Astrocyte of the hippocampus (primary cell): Measurements from ENCODE around the gene SHMT2.

Experiments
- DNase-seq: peaks from one replicate; pipeline ENCODE4 v3.0.0; 2011; ENCODE audit warnings: low read depth, low spot score

SHMT2 gene

DNA sequence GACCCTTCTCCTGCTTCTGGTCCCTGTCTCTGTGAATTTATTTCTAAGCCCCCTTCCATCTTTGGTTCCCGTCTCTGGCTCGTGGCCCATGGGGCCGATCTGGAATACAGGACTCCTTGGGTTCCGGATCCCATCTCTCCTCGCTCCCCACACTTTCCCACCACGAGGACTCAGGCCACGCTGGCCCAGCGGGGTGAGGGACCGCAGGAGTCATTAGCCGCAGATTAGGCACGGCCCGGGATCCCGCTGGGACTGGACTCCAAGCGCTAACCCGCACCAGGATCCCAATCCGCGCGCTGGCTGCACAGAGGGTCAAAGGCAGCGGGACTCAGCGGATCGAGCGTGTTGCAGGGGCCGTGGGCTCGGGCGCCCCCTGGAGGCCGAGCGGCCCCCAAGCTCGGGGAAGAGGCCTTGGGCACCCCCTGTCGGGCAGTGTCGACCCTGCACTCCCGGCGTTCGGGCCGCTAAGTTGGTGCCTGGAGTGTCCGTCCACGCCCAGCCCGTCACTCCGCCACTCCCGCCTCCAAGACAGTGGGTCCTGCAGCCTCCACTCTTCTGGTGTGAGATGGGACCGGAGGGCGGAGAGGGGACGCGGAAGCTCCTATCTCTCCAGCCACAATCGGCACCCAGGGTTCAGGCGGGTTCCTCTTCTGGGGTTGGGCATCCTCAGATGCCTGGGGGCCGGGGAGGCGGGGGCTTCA is 9.5 kb downstream of the SHMT2 start:
- DNase-seq, result peak; percentile 95

DNA sequence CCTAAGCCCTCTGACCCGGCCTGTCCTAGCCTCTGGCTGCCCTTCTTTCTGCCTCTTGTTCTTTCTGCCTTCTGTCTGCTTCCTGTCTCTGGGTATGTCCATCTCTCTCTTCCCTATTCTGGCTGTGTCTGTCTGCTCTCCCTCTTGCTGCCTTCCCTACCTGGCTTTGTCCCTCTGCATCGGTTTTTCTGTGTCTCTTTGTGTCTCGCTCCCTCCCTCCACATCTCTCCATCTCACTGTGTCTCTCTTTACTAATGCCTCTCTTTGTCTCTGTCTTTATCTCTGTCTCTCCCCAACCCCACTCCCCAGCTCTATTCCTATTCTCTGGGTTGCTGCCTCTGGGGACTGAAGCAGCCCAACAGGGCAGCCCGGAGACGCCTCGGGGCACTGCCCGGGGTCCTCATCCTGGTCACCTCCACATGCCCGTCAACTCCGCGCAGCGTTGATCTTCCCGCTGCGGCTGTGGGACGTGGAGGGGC is 10.1 kb downstream of the SHMT2 start:
- no peak for DNase-seq

DNA sequence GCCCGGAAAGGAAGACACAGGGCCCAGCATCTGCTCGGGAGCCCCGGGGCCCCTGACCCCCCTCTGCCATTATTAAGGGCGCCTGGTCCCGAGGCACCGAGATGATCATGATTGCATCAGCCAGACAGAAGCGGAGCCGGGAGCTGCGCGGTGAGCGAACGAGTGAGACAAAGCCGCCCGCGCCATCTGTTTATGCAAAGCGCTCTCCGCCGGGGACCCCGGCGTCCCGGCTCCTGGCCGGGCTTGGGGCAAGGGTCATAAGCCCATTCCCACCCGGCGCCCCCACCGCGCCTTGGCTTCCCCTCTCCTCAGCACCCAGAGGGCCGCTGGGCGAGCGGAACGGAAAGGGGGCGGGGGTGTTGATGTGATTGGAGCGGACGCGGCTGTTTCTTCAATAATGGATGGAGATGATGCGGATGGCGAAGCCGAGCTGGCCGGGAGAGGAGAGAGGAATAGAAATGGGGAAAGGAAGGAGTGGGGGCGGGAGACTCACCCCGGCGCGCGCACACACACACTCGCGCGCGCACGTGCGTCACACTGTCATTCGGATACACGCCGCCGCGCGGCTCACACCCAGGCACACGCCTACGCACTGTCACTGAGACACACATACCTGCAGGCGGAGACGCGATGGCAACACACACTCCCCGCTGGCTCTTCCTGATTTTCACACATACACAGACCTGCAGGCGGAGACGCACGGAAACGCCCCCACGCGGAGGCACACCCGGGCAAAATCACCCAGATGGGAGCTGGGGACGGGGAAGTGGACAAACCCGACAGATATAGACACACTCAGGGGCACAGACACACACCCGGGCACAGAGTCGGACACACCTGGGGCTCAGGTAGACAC is 10.8 kb downstream of the SHMT2 start:
- peak; percentile 53 for DNase-seq

DNA sequence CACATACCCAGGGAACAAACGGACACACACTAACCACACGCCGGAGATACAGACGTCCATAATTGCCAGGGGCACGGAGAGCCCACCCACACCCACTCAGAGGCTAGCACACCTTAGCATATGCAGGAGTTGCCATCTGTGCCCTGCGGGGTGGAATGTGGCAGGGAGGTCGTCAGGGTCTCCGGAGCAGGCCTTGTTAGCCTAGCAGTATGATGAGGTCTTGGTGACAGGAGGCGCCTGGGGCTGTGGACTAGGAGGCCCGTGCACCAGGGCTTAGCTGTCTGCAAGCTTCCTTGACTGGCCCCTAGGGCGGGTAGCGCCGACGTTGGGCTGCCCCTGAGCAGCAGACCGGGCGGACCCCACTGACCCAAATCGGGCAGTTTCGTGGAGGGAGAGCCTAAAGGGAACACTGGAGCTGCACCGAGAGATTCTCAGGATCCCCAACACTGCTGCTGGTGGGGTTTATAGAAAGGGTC is 11.5 kb downstream of the SHMT2 start:
- DNase-seq, result no peak

DNA sequence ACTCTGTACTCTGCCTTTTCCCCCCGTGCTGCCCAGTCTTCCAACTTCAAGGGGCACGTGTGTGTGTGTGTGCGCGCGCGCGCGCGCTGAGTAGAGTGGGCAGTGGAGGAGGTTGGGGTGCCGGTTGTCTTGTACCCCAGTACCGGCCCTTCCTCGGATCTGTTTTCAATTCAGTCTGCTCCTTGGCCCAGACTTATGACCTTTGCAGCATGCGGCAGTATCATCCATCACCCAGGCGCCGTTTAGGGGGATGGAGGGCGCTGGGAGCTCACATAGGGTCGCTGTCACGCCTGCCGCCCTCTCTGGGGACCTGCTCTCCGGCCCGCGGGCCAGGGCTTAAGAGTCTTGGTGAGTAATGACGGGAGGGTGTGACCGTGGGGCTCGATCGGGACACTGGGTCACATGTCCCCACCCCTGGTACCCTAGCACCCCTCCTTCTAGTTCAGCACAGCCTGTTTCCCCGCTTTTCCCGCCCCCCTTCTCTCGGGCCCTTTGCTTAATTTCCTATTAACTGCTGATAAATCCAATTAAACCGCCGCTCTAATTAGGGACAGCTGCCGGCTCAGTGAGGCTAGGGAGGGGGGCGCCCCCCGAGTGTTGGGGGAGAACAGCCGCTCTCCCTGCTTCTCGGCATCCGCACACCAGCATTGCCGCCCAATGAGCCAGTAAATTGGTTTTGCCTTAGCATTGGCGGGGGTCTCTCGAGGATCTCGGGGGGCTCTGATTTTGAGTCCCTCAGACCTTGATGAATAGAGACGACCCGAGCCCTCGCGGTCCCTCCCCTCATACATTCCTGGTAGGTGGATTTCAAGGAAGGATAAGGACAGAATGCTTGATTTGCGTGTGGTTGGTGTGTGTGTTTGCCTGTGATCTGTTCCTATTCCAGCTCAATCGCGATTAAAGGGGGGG is 12.1 kb downstream of the SHMT2 start:
- no peak for DNase-seq

DNA sequence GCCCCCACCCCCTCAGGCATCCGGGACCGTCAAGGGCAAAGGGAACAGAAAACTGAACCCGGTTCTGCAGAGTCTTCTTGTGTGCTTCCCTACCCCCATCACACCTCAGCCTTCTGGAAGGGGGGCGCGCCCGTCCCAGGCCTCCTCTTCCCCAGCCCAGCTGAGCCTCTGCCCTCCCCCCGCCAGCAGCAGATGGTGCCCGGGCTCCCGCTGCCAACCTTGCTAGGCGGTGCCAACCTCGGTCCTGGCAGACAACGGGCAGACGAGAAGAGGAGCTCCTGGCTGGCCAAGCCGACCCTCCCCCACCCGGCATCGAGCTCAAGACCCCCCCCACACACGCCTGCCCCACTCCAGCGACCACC is 12.8 kb downstream of the SHMT2 start:
- no peak for DNase-seq

DNA sequence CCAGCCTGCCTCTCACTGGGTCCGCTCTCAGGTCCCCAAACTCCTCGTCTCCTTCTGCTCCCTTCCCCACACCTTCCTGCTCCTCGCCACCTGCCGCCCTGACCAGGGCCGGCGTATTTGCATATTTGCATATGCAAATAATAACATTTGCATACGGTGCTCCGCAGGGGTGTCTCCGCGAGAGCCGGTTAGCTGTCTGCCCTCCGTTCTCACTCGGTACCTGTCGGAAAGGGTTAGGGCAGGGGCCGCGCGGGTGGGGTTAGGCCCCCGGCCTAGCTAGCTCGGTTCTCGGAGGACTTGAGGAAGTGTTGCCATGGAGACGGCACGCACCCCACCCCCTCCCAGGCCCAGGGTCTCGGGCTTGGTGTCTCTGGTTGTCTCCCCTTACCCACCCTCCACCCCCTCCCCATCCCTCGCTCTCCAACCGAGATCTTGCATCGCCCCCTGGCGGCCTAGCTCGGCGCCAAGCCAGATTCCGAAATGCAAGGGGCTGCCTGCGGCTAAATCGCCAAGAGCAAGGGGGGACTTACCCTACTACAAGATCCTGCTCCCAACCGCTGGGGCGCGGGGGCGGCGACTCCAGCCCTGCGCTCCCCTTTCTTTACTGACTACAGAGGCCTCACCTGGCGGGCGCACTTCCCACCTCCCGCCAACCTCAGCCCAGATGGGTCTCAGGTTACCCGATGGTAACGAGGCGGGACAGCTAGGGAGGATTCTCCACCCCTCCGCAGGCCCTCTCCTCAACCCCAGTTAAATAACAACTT is 13.4 kb downstream of the SHMT2 start:
- DNase-seq, result peak; percentile 74

DNA sequence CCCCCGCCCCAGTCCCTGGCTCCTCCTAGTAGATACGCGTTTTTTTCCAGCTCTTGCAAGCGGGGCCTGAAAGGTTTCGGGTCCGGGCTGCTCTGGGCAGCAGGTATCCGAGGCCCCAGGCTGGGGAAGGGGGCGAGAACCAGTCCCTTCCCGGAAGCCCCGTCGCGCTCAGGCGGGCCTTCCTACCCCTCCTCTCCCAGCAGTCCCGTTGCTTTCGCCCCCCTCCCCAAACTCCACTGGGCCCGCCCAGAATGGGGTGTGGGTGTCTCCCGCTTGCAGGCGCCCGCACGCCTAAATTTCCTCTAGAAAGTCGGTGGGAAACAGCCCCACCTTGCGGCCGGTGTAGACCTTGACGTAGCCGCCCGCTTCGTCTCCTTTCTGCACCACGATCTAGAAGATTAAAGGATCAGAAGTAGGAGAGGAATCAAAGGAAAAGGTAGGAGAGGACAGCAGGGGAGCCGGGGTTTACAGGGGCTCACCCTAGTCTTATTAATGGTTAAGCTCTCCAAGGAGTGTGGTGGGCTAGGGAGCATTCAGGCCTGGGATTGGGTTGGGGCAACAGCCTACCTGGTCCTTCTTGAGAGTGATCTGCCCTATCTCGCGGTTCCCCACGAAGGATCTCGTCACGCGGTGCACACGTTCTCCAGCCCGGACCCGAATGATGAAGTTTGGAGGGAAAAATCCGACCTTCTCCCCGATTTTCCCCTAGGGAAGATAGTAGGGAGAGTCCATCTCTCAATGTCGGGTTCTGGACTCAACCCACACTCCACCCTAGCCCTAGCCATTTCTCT is 14.2 kb downstream of the SHMT2 start:
- peak; percentile 86 for DNase-seq

DNA sequence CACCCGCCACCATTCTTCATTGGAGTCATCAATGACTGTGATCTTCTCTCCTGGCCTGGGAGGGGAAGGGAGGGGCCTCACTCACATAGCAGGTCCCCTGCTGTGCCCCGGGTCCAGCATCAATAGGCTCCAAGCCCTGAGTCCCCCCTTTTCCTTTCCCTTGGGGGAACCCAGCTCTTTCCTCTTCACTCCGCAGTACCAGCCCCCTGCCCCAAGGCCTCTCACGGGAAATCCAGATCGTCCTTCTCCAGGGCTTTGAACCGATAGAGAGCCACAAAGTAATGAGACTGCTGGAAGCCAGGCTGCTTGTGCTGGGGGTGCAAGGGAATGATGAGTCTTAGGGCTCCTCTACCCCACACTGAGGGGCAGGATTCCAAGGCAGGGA is 14.8 kb downstream of the SHMT2 start:
- DNase-seq, result no peak

DNA sequence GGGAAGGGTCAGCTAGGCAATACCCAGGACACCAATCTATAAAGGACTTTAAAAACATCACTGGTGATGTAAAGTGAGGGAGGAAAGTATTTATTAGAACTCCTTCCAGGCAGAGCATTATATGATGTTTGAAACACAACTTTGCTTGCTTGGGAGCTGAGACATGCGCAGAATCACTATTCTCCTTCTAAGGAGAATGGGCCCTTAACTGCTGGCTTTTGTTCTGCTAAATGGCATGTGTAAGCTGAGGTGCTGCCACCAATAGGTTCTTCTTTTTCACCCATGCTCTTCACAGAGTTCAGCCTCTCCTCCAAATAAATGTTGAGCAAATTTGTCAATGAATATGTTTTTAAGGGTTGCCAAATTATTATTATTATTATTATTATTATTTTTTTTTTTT is 17.5 kb downstream of the SHMT2 start:
- no peak for DNase-seq

DNA sequence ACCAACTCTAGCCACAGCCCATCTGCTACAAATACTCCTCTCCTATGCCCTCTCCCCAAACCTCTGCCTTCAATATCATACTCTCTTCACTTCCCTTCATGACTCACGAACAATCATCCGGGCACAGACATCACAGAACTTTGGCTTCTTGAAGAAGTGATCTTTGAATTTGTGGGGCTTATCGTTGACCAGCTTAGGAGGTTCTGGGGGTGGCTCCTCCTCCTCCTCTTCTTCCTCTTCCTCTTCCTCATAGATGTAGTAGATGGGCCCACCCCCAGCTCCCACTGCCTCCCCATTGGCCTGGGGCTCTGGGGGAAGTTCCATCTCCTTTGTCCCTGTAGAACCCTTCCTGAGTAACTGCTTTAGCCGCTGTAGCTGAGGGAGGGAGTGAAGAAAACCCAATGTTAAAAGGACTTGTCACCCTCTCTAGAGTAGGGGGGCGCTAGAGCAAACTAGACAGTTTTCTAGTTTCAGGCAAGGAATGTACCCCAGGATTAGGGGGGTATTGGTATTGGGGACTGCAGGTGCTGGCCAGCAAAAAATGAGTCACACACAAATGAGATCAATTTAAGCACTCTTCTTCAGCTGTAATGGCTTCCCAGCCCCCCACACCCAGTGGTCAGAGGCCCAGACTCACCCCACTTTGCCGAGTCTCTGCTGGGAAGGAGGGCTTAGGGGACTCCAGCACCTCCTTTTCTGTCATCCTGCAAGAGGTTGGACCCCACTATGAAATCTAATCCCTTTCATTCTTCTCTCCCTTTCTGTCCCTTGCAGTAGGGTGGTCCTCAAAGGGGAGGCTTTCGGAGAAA is 19.6 kb downstream of the SHMT2 start:
- DNase-seq, result no peak

DNA sequence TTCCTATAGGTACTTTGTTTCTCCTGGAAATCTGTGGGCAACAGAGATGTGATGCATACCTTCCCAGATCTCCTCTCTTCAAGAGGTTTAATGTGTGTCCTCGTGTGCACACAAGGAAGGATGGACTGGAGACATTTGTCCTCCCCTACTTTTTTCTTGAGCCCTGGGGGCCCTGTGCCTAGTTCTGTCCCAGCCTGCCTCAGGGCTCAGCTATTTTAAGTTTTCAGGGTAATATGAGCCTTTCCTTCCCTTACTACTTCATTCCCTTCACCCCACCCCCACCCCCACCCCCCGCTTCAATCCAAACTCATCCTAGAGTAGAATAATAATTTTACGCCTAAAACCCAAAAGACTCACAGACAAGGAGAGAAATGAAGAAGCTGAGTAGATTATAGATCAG is 21.0 kb downstream of the SHMT2 start:
- no peak for DNase-seq

DNA sequence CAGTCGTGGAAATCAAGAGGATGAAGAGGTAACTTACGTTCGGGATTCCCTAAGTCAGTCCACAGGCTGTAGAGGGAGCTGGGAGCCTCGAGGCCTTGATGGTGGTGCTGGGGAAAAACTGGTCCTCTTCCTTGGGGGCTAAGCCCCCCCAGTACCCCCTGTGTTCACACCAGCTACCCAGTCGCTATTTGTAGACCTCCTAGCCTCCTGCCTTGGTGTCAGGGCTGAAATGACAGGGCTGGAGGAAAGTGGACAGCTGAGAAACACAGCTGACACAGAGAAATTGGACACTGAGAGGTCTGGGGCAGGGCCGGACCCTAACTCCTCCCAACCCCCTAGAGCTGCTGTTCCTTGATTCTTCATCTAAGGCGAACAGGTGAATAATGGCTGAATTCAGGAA is 21.4 kb downstream of the SHMT2 start, which contains the start of gene STAC3:
Gene STAC3, minus strand, starts transcription at position 232 of the 400 bp plus-strand sequence. CDS start 1,551 bp downstream, outside the sequence.
- no peak for DNase-seq

DNA sequence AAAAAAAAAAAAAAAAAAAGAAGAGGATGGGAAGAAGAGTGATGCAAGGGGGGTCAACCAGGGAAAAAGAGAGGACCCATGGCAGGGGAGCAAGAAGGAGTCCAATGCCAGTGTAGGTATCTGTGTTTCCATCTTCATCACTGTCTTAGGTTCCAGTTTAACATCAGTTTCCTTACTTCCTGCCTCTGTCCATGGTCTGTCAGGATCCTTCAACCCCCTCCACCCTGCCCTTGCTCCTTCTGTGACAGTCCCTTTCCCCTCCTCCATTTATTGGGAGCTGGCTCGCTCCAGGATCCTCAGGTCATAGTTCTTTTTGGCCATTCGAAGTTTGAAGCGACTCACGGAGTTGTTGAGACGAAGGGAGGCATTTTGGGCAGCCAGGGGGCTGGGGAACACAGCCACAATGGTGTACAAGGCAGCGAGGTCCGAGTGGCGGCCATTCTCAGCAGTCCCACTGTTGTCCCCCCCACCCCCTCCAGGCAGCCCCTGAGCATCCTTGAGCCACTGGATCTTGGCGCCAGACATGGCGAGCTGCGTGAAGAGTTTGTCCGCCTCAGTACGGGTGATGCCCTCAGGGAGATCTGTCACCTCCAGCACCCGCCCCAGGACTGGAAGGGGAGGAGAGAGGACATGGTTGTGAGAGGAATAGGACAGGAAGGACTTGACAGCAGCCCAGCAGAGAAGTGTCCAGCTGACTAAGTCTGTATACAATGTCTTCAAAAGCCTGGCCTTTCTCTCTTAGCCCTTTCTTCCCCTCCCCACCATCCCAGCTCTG is 25.2 kb downstream of the SHMT2 start:
- DNase-seq, result no peak

DNA sequence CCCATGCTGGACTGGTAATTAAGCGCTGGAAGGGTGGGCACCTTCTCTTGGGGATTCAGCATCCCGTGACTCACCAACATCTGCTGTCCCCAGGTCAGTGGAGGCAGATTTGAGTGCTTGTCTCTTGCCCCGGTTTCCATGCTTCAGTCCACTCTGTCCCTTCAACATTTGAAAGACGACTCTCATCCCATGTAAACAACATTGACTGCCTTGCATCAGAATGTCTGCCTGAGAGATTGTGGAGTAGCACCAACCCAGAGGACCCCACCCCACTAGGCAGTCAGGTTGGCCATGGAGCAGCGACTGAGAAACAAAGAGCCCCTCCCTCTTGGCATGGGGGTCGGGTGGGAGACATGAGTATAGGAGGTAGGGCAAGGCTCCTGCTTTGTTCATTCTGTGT is 26.4 kb downstream of the SHMT2 start:
- DNase-seq, result no peak

DNA sequence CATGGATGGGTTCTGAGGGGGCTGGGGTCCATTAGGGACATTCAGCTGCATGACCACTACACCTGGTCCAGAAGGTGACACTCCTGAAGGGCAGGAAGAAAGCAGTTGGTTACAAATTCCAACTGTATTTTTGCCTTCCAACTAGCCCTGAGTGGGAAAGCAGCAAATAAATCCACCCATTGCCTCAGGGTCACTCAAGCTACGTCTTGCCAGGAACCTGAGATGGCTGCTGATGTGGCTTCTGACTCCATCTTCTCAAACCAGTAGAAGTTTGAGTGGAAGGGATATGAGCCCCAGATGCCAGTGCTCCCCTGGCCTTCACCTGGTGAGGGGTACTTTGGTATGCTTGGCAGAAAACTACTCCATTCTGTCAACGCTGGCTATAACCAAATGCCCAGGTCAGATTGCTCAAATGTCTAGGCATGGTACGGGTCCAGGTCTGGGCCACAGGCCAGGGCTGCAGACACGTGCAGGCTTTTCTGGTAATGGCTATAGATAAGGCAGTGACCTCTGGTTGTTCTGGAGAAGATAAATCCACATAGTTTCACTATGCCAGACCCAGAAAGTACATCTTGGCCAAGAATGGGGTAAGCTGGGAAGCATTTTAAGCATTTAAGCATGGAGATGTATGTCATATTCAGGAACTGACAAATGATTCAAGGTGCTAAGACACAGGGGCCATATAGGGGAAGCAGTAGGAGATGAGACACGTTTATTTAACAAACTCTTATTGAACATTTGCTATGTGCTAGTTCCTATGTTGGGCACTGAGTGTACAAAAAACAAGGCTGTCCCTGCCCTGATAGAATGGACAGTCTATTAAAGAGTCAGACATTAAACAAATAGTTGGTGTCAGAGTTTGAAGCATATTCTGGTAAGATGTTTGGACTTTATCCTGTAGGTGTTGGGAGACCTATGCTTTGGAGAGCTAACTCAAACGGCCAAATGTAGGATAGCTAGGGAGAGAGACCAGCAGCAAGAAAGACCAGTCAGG is 29.8 kb downstream of the SHMT2 start:
- no peak for DNase-seq

DNA sequence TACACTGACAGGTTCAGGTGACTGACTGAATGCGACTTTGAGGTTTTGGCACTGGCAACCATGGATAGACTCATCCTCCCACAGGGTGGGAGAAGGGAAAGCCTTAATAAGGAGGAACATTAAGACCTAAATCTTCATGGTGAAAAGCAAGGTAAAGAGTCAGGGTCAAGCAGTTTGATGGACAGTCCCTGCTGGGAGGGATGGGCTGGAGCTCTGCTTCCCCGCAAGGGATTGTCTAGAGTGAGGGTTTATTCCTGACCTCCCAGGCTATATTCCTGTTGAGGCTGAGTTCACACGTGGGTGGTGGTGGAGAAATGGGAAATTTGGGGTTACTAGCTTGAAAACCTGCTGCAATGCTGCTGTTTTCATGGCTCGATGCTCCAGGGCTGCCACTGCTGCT is 30.9 kb downstream of the SHMT2 start:
- no peak for DNase-seq
